Upper lobe of left lung (tissue), 4 donors: ENCODE data around the gene NBPF3.
"Not testable (repeated sequence)": the region's sequence is repeated elsewhere in the genome, so short reads cannot be mapped to it uniquely, and the experiment has no call there.

Experiments
- EP300 ChIP-seq, 4 donors: sonication (generic); formaldehyde crosslinking; IDR thresholded peaks; one replicate each; pipeline ENCODE4 v1.5.1; 2017; ENCODE audit warnings: antibody characterized with exemption in 4 of 4, control low read depth in 2 of 4
- POLR2A ChIP-seq, 4 donors: fragments of 450-650 bp; IDR thresholded peaks; one replicate each; pipeline ENCODE4 v1.5.1; 2016 to 2017; ENCODE audit warnings: antibody characterized with exemption in 4 of 4, mild to moderate bottlenecking in 2 of 4
- POLR2AphosphoS5 ChIP-seq, 2 donors: sonication (generic); formaldehyde crosslinking; IDR thresholded peaks; one replicate each; pipeline ENCODE4 v1.5.1; 2017; ENCODE audit warnings: antibody characterized with exemption in 2 of 2
- TF ChIP-seq, protein P1 (sequence below), 6 experiments: fragments of 450-650 bp in 4 of 6; fragments of 200-600 bp in 2 of 6; sonication (generic) in 2 of 6; IDR thresholded peaks; one replicate each; pipeline ENCODE4 v1.5.1; 2016 to 2019; ENCODE audit warnings: antibody characterized with exemption in 6 of 6

DNA sequence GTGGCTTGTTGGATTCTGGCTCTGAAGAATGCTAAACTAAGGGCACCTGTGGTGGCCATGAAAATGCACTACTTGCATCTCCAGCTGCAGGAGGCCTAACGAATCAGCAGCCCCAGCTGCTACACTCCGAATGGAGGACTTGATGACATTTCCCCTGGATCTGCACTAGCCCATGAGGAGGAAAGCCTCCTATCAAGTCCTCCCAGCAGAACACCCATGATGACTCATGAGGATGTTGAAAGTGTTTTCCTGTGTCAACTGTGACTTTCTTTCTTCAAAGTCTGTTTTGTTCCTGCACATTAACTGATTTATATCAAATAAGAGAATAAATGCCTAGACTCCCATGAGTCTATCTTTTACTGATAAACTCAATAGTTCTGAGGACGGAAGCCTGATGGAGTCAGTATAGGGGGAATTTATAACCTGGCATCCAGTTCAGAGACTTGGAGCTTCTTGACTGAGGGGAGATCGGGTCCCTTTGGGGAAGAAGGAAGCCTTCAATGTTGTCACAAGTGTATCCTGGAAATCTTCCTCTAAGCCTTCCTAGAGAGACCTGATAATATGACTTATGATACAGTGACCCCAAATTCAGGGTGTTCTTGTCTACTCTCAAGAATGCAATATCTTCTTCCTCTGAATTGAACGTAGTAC is 14.2 kb downstream of the NBPF3 start:
- TF ChIP-seq, protein P1, sequence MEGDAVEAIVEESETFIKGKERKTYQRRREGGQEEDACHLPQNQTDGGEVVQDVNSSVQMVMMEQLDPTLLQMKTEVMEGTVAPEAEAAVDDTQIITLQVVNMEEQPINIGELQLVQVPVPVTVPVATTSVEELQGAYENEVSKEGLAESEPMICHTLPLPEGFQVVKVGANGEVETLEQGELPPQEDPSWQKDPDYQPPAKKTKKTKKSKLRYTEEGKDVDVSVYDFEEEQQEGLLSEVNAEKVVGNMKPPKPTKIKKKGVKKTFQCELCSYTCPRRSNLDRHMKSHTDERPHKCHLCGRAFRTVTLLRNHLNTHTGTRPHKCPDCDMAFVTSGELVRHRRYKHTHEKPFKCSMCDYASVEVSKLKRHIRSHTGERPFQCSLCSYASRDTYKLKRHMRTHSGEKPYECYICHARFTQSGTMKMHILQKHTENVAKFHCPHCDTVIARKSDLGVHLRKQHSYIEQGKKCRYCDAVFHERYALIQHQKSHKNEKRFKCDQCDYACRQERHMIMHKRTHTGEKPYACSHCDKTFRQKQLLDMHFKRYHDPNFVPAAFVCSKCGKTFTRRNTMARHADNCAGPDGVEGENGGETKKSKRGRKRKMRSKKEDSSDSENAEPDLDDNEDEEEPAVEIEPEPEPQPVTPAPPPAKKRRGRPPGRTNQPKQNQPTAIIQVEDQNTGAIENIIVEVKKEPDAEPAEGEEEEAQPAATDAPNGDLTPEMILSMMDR (IDR thresholded peaks at IDR 0.05) = not testable (repeated sequence)
- TF ChIP-seq POLR2A, POLR2AphosphoS5, EP300 (IDR thresholded peaks at IDR 0.05): not testable (repeated sequence)
